HG03060 (cell line): ENCODE measurements around the gene SUPT20H.

Experiments used
- ATAC-seq: cut with Tn5 transposase; IDR thresholded peaks from one replicate; pipeline ENCODE4 v1.9.1; 2021; ENCODE audit warnings: low read depth, moderate number of reproducible peaks; ENCODE audit not compliant: unreplicated experiment

Gene SUPT20H

GRCh38 chr13:37010424-37010823, 49.1 kb downstream of the SUPT20H start:
- ATAC-seq = no peak

- no peak for ATAC-seq
These were observed 49.8 kb downstream of the SUPT20H start for GRCh38 chr13:37009692-37010091.

GRCh38 chr13:37001921-37002250, 57.6 kb downstream of the SUPT20H start:
- ATAC-seq = no peak

- ATAC-seq = peak; percentile 42
These were observed 60.3 kb downstream of the SUPT20H start, which contains the start of gene ALG5 for GRCh38 chr13:36999054-36999714. Gene ALG5 (minus strand): TSS chr13:36999340. CDS start chr13:36999300, 40 bp downstream.

GRCh38 chr13:36998624-36999041, 60.9 kb downstream of the SUPT20H start:
- ATAC-seq = no peak

- no peak for ATAC-seq
These were observed 61.6 kb downstream of the SUPT20H start for GRCh38 chr13:36997716-36998427.

GRCh38 chr13:36992362-36992761, 67.1 kb downstream of the SUPT20H start:
- no peak for ATAC-seq

- no peak for ATAC-seq
These were observed 72.8 kb downstream of the SUPT20H start for GRCh38 chr13:36986462-36987240.

- ATAC-seq = no peak
These were observed 78.2 kb downstream of the SUPT20H start for GRCh38 chr13:36981156-36981743.

- no peak for ATAC-seq
These were observed 80.0 kb downstream of the SUPT20H start for GRCh38 chr13:36979361-36980050.

GRCh38 chr13:36975172-36975571, 84.3 kb downstream of the SUPT20H start:
- ATAC-seq = no peak

GRCh38 chr13:36973621-36974295, 85.7 kb downstream of the SUPT20H start:
- peak; percentile 72 for ATAC-seq

GRCh38 chr13:36973009-36973408, 86.5 kb downstream of the SUPT20H start:
- ATAC-seq = no peak

GRCh38 chr13:36966404-36966803, 93.1 kb downstream of the SUPT20H start:
- no peak for ATAC-seq

- no peak for ATAC-seq
These were observed 93.7 kb downstream of the SUPT20H start for GRCh38 chr13:36965767-36966166.

- no peak for ATAC-seq
These were observed 99.9 kb downstream of the SUPT20H start for GRCh38 chr13:36959456-36960116.
